Heart right ventricle (tissue), 16 donors: ENCODE measurements around the gene KMT5B. TPM values are rescaled to one million over a fixed set of nuclear protein-coding genes. Genes with fewer than 3 reads are reported as not detected.

Source experiments
- ATAC-seq, 8 donors: fragments of 200-7000 bp; cut with Tn5 transposase; one replicate each; pipeline ENCODE4 v1.9.1; 2020; ENCODE audit warnings: mild to moderate bottlenecking in 8 of 8, moderate library complexity in 8 of 8, moderate number of reproducible peaks in 1 of 8
- DNase-seq, 2 donors: peaks; one replicate each; pipeline ENCODE4 v3.0.0-alpha.2; 2020
- H3K27ac ChIP-seq, 10 donors: fragments of 200-600 bp; sonication (generic) in 2 of 10; one replicate each; pipeline versions ENCODE4 v1.5.0 to v1.8.0; 2020 to 2022; ENCODE audit warnings: mild to moderate bottlenecking in 3 of 10
- H3K27me3 ChIP-seq, 7 donors: fragments of 200-600 bp; one replicate each; pipeline ENCODE4 v1.8.0; 2021 to 2022; ENCODE audit warnings: mild to moderate bottlenecking in 2 of 7
- H3K36me3 ChIP-seq, 9 donors: fragments of 200-600 bp; sonication (generic) in 1 of 9; one replicate each; pipeline versions ENCODE4 v1.5.0 to v1.8.0; 2020 to 2022; ENCODE audit warnings: mild to moderate bottlenecking in 2 of 9
- H3K4me1 ChIP-seq, 9 donors: fragments of 200-600 bp; sonication (generic) in 1 of 9; one replicate each; pipeline versions ENCODE4 v1.5.0 to v1.8.0; 2020 to 2022; ENCODE audit warnings: mild to moderate bottlenecking in 4 of 9
- H3K4me3 ChIP-seq, 10 donors: fragments of 200-600 bp; sonication (generic) in 2 of 10; one replicate each; pipeline versions ENCODE4 v1.5.0 to v1.8.0; 2020 to 2022; ENCODE audit warnings: mild to moderate bottlenecking in 7 of 10, moderate library complexity in 2 of 10
- H3K9me3 ChIP-seq, 11 donors: fragments of 200-600 bp in 10 of 11; sonication (generic) in 2 of 11; one replicate each; pipeline versions ENCODE4 v1.5.0 to v1.8.0; 2013 to 2022; ENCODE audit warnings: mild to moderate bottlenecking in 2 of 11, control low read depth in 1 of 11, moderate library complexity in 1 of 11
- WGBS, 2 donors: extraction: QIAGEN DNeasy Blood & Tissue Kit; methylation state at CpG; one replicate each; pipeline ENCODE4 v1.1.7; 2013; ENCODE audit warnings: inconsistent platforms in 1 of 2; 5-methylcytosine and 5-hydroxymethylcytosine counted together
- intact Hi-C, 10 donors: fragments of 100-400 bp; cut with DNase I; formaldehyde crosslinking; loops; one replicate each; pipeline versions ENCODE4 v1.11.1 to v1.14.2; 2022
- polyA plus RNA-seq, 2 donors: library from polyadenylated mRNA; stranded (reverse); fragments of 200-250 nt; gene quantifications; one replicate each; pipeline ENCODE4 v1.2.3, GENCODE V29; 2013
- total RNA-seq, 10 donors: library from RNA; stranded (reverse); fragmentation: NEBNext Ultra II Directional in 3 of 10; extraction: Animal tissue kit (Norgen Biotek cat#: 25700) in 3 of 10; gene quantifications; one replicate each; pipeline versions ENCODE4 v1.2.1 to v1.2.4, GENCODE V29; 2021 to 2023
- TF ChIP-seq, protein P1 (sequence below), 9 donors: fragments of 200-600 bp; sonication (generic) in 2 of 9; IDR thresholded peaks; one replicate each; pipeline versions ENCODE4 v1.5.0 to v1.8.0; 2021 to 2022; ENCODE audit warnings: antibody characterized with exemption in 9 of 9, mild to moderate bottlenecking in 5 of 9, moderate library complexity in 1 of 9
- donor health status: Arrhythmogenic right ventricular cardiomyopathy.
- donor health status: ischemic (EF 13 %, LVEDD 7.1; RV severe dilation, severe dysfunction).
- donor health status: healthy with polysubstance abuse.
- donor health status: DM: no; HTN: yes; CAD: no.
- donor health status: DM: no; HTN: no; CAD: no.
- donor health status: ischemic (EF 25% LVEDD 6.9; RV normal size, moderate dysfunction).
- donor health status: ischemic (EF 25% LVEDD 5.7; RV mildly dilated, moderate dysfunction).
- donor health status: healthy.
- donor health status: DM: yes; HTN: yes; CAD: no.
- donor health status: Ischemic cardiomyopathy.
- donor health status: ischemic (EF 35%, LVEDD 5.7; RV mildly dilated, moderate dysfunction).
- donor health status: nonischemic (EF 11% LVEDD 7.7; RV severe dilation, severe dysfunction).
- donor health status: DM: yes; HTN: yes; CAD: no.
- donor health status: PGD.
- donor health status: ischemic (EF 29% LVEDD 5.4; RV normal size, mild dysfunction).
- donor health status: nonischemic (EF 23%, LVEDD 6.1; RV moderate dilation, normal function).

KMT5B gene
- total and polyA plus RNA-seq, 12 donors: 10.5 to 37.1 (median 29.6) TPM

DNA sequence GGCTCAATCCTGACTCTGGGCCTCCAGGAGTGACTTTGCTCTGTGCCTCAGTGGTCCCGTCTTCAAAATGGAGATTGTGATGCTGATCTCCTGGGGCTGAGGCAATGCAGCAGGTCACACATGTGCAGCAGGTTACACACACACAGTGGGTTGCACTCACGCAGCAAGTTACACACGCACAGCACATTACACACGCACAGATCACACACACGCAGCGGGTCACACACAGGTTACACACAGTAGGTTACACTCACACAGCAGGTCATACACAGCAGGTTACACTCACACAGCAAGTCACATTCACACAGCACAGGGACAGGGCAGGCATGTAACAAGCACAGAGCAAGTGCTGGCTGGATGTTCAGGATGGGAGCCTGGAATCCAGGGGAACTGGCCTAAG, 47.4 kb upstream of the KMT5B start:
- Histone ChIP-seq H3K36me3 (peaks cover 0 to 52% (median 32%) of the 10 kb centered on the region in 9 donors), H3K4me3 (no peak overlapping the region), H3K27me3 (no peaks in the 10 kb centered on the region), H3K4me1 (peaks cover 0 to 30% (median 6%) of the 10 kb centered on the region in 9 donors), H3K9me3 (no peaks in the 10 kb centered on the region), H3K27ac (no peak overlapping the region)
- TF ChIP-seq, protein P1, sequence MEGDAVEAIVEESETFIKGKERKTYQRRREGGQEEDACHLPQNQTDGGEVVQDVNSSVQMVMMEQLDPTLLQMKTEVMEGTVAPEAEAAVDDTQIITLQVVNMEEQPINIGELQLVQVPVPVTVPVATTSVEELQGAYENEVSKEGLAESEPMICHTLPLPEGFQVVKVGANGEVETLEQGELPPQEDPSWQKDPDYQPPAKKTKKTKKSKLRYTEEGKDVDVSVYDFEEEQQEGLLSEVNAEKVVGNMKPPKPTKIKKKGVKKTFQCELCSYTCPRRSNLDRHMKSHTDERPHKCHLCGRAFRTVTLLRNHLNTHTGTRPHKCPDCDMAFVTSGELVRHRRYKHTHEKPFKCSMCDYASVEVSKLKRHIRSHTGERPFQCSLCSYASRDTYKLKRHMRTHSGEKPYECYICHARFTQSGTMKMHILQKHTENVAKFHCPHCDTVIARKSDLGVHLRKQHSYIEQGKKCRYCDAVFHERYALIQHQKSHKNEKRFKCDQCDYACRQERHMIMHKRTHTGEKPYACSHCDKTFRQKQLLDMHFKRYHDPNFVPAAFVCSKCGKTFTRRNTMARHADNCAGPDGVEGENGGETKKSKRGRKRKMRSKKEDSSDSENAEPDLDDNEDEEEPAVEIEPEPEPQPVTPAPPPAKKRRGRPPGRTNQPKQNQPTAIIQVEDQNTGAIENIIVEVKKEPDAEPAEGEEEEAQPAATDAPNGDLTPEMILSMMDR (IDR thresholded peaks at IDR 0.05): no peak
- intact Hi-C loops: loop anchor here in 4 of 10 donors (5.0 to 10.0 kb wide), 2 partner anchors 127 to 184 kb away; no protein-coding TSS in a partner anchor
- DNase-seq: no peak
- 93 to 95% methylated on average over 6 of the region's 6 CpGs for WGBS, 2 donors
- ATAC-seq: no peak

DNA sequence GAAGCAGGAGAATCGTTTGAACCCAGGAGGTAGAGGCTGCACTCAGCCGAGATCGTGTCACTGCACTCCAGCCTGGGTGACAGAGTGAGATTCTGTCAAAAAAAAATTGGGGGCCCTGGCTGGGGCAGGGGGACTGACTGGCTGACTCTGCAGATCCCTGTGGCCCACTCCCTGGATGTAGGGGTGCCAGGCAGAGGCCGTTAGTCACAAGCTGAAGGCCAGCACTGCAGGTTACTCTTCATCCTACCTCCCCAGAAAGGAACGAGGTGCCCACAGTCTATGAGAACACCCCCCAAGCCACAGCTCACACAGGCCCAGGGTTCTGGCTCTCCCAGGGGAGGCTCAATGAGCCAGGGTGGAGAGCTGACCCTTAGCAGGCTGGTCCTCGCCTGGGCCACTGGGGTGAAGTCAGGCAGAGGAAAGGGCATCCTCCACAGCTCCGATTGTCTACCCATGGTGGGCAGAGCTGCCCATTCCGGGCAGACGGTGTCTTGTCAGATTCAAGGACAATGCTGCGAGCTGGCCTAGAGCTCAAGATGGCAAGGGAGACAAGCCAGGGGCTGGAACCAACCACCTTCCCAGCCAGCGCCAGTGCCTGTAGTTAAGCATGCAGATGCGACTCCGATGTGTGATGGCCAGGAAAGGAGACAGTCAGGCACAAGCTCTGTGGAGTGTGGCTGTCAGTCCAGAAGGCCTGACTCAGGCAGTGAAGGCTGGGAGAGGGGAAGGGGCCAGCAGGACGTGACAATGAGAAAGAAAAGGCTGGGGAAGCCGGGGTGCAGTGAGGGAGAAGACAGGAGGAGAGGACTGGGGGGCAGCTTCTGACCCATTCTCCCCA, 46.2 kb upstream of the KMT5B start:
- DNase-seq (no peak), ATAC-seq (no peak)
- Histone ChIP-seq H3K27ac (no peak overlapping the region), H3K9me3 (no peaks in the 10 kb centered on the region), H3K4me3 (no peak overlapping the region), H3K36me3 (peaks cover 0 to 44% (median 32%) of the 10 kb centered on the region in 9 donors), H3K4me1 (peaks cover 0 to 33% (median 6%) of the 10 kb centered on the region in 9 donors), H3K27me3 (no peaks in the 10 kb centered on the region)
- TF ChIP-seq, protein P1 (IDR thresholded peaks at IDR 0.05): no peak
- intact Hi-C loops: loop anchor here in 7 of 10 donors (5.0 kb wide), 4 partner anchors 38 to 188 kb away; no protein-coding TSS in a partner anchor
- WGBS, 2 donors: 91% methylated on average over 15 of the region's 15 CpGs

DNA sequence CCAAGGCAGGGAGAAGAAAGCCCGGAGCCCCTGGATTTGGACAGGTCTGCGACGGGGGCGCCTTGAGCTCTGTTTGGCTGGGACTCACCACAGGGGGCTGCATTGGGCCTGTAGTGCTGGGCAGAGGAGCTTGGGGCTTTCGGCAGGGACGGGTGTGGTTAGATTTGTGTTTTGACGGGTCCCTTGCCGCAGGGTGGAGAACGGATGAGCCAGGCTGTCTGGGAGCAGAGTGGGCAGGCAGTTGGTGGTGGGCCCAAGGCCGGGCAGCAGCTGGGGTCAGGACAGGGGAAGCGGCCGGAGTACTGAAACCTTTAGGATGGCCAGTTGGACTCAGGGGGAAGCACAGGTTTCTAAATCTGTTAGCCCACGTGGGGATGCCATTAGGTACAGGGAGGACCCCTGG, 45.3 kb upstream of the KMT5B start:
- H3K27ac ChIP-seq: peak overlapping the region in 1 of 10 donors; percentile 36
- H3K4me1 ChIP-seq: peaks cover 0 to 31% (median 6%) of the 10 kb centered on the region in 9 donors
- no peak overlapping the region for H3K4me3 ChIP-seq
- intact Hi-C loops: loop anchor here in 7 of 10 donors (1.0 to 5.0 kb wide), 5 partner anchors 39 to 189 kb away; no protein-coding TSS in a partner anchor
- ATAC-seq: peak in 1 of 8 donors; percentile 2
- no peaks in the 10 kb centered on the region for H3K9me3 ChIP-seq
- H3K27me3 ChIP-seq: no peaks in the 10 kb centered on the region
- WGBS, 2 donors: 92% methylated on average over 13 of the region's 13 CpGs
- TF ChIP-seq, protein P1 (IDR thresholded peaks at IDR 0.05): no peak
- no peak for DNase-seq
- H3K36me3 ChIP-seq: peaks cover 0 to 38% (median 24%) of the 10 kb centered on the region in 9 donors

DNA sequence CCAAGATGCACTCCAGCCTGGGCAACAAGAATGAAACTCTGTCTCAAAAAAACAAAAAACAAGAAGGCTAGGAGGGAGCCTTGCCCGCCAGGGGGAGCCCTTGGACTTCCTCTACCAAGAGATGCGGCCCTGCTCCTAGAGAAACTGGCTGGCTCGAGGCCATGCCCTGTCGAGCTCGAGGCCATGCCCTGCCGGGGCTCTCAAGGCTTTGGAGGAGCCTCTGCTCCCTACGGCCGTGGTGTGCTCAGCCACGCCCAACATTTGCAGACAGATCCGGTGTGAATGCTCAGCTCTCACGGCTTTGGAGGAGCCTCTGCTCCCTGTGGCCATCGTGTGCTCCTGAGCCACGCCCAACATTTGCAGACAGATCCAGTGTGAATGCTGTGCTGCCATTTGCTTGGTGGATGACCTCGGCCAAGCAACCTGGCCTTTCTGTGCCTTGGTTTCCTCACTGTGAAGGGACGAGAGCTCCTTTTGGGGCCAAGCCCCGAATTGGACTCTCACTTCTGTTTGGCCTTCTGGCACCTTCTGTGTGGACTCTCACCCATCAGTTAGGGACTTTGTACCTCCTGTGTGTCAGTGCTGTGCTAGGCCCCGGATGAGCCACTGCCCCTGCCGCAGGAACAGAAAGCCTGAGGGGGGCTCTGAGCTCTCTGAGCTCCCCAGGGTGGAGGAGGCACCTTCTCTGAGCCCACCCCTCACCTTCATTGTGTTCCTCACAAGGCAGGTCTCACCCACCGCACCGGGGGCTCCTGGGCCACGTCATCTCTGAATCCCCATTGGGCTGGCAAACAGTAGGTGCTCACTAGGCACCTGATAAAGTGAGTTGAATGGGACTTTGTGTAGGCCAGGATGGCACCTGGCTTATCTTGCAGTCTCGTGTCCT, 44.6 kb upstream of the KMT5B start:
- TF ChIP-seq, protein P1 (IDR thresholded peaks at IDR 0.05): peak; percentile 78 to 94 (median 89)
- peak overlapping the region in 1 of 10 donors; percentile 36 for H3K27ac ChIP-seq
- peaks cover 0 to 32% (median 19%) of the 10 kb centered on the region in 9 donors for H3K36me3 ChIP-seq
- no peaks in the 10 kb centered on the region for H3K27me3 ChIP-seq
- 35 to 41% methylated on average over 22 of the region's 22 CpGs for WGBS, 2 donors
- DNase-seq (peak; percentile 94 to 97), ATAC-seq (peak; percentile 70 to 91 (median 86))
- no peaks in the 10 kb centered on the region for H3K9me3 ChIP-seq
- H3K4me3 ChIP-seq: peak overlapping the region in 4 of 10 donors; percentile 18 to 23 (median 20)
- peaks cover 0 to 30% (median 6%) of the 10 kb centered on the region in 9 donors for H3K4me1 ChIP-seq
- intact Hi-C loops: loop anchor here (1.0 to 5.0 kb wide), 12 partner anchors 39 to 190 kb away; no protein-coding TSS in a partner anchor
